Endothelial cell of hepatic sinusoid (primary cell): ENCODE data around the gene ABI3BP.

Experiments
- in situ Hi-C: cut with HindIII; loops from 2 replicates; pipeline ENCODE4 v1.10.0; 2017; ENCODE audit warnings: low sequenced_read_pairs

The ABI3BP gene

DNA sequence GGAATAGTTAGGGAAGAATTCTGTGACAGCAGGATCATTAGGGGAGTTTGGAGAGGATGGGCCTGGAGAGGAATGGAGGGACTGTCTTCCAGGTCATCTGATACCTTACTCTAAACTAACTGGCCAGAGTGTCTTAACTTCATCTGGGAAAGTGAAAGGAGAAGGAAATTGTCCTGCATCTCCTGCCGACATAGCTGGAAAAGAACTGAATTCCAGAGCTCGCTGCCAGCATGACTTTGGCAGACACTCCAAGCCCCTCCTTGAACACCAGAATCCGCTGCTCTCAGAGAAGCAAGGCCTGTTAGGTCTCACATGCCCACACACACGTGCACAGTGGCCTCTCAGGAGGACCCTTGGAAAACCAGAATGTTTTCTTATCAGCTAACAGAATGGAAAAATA is 10.5 kb downstream of the ABI3BP start:
- in situ Hi-C loops, result no loop called here

DNA sequence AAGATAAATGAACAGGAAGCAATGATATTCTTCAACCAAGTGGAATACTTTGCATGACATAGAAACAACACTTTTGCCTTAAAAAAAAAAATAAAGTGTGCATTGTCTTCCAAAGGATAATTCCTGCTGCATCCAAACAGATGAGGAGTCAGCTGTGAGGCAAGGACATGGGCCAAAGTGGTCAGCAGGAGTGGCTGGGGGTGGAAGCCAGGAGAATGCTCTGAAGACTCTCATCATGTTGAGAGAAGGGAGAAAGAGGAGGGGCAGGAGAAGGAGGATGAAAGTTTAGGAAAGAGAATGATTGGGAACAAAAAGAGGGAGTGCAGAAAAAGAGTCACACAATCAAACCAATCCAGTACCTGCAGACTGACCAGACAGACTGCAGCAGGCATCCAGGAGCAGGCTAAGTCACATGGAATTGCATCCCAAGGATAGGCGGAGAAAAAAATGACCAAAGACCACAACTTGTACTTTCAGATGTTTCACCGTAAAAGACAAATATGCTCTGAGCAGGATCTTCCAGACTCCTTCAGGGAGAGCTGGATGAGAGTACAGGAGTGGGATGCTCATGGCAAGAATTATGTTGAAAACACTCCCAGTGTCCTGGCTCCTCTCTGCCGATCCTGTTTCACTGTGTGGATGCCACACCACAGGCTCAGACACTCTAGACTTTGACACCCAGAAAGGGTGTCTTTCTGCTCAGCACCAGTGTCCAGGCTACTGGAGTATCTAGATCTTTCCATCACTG is 11.9 kb downstream of the ABI3BP start:
- in situ Hi-C loops, result no loop called here

DNA sequence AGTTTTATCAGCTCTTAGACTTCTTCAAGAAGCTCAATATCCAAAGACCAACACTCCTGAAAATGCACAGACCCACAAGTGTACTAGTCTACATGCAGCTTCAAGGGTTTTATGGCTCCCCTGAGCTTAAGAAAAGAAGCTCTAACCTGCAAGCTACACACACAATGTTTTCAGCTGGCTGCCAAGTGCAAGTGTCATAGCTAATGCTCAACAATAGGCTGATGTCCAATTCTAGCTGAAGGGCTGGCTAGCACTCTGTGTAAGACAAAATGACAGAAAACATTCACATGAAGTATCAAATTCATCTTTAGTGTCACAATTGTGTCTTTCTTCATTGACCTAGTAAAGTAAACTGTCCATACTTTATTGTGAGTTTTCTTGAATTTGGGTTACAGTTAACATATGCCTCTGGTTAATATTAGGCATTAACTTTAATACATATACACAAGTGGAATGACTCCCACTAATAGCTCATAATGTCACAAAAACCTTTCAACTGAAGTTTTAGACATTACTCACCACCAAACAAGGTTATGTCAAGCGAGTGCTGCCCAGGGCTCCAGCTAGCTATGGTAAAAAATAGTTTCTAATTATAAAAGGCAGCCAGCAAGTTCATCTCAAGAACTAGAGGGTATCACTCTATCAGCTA is 15.1 kb downstream of the ABI3BP start:
- in situ Hi-C loops, result no loop called here

DNA sequence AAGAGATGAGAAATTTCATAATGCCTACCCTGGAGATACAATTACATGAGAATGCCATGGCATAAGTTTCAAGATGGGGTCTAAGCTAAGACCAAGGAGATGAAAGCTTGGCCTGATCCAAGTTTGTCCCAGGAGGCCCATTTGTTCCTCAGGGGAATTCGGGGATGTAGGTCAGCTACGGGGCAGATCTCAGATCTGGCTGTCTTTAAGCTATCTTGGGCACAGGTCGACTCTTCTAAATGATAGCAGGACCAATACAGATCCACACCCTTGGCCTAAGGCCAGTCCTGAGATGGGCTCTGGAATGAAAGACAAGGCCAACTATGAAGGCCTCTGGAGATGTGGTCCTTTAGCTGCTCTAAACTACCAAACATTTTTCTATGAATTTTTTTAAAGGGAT is 16.6 kb downstream of the ABI3BP start:
- in situ Hi-C loops, result no loop called here

DNA sequence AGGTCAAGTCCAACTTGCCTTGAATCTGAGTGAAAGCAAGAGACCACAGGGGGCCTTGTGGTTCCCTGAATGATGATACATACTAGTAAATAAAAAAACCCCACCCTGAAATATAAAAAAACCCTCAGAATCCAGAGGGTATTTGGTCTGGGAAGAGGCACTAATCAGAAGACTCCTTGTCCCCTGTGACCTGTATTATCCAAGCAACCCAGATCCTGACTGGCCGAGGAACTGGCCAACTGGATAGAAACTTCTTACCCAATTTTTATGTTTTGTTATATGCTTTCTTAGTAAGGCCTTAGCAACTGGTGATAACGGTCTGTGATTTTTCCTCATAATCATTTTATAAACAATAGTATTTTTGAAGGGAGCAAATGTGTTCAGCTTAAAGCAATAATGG is 17.5 kb downstream of the ABI3BP start:
- in situ Hi-C loops, result no loop called here

DNA sequence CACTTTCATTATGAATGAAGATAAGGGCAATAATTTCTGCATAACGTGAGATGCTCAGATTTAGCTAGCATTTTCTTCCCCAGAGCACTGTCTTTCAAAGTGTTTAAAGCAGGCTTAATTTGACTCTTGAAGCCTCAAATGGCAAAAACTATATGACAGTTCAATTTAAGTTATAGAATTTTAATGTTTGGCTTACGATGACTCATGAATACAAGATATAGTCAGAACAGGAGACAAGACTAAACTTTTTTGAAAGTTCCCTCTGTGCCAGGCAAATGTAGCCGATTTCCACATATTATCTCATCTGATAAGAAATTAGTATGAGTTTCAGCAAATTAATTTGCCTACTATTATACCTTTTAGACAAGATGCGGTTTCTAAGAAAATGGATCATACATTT is 19.6 kb downstream of the ABI3BP start:
- in situ Hi-C loops, result no loop called here

DNA sequence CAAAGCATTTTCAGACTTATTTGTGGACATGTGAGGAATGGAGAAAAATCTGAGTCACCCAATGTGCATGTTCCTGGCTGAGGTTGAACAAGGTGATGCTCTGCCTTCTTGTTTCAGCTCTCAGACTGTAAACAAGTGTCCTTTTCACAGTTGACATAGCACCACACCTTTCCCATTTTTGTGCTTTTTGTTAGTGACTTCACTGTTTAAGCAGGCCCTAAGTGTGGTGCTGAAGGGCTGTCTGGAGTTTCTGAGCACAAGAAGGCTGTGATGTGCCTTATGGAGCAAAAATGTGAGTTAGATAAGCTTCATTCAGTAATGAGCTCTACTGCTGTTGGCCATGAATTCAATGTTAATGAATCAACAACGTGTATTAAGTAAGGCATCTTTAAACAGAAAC is 20.4 kb downstream of the ABI3BP start:
- in situ Hi-C loops, result no loop called here

DNA sequence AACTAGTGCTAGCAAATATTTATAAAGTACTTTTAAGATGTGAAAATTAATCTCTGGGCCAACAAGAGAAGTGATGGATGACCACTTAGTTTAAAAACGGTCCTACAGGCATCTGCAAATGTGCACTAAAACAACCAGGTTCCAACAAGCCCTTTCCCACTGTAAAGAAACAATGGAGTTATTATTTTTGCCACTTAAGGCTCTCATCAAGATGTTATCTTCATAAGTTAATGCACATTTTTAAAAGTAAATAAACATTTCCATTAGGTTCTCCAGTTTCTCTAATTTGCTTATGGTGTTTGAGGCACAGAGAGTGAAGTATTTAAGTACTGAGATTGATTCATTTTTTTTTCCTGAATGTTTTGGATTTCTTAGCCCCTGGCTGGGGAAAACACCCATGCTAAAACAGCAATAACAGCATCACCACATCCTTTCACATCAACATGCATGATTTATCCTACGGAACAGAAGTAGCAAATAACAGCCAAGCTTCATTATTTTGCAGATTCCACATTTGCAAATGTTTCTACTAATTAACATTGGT is 20.8 kb downstream of the ABI3BP start:
- in situ Hi-C loops, result no loop called here

DNA sequence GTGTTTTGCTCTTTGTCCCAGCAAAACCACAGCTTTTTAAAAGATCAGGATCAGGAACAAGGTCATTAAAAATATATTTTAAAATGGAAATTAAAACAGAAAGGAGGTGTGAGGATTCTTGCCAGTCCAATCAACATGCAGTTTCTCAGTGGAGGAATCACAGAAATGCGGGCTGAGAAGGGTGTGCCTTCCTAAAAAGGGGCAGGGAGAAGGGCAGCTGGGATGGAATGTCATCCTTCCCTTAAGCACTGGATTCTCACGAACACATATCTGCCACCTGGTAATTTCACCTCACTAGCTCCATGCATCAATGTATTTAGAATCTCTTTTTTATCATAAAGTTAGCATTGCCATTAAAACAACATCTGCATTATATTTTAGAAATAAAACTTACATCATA is 21.4 kb downstream of the ABI3BP start:
- in situ Hi-C loops, result no loop called here

DNA sequence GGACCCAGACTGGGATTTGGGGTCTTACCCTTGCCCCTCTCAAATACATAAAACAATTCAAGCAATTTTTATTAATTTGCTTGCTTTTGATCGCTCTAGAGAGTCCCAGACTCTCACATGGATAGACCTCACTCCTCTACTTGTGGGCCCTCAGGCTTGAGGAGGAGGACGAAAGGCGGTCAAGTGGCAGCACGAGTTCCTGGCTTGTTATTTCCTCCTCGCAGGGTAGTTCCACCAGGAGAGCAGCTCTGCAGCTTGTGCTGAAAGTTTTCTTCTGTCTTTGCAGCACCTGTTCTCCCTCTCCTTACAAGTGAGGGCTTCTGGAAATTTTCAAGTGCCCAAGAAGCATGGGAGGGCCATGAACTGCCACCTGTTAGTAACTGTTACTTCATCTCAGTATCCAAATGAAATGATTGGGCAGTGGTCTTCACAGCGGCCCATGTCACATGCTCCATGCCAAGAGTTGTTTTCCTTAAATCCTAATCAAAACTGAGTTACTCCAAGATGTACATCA is 22.7 kb downstream of the ABI3BP start:
- in situ Hi-C loops, result no loop called here

DNA sequence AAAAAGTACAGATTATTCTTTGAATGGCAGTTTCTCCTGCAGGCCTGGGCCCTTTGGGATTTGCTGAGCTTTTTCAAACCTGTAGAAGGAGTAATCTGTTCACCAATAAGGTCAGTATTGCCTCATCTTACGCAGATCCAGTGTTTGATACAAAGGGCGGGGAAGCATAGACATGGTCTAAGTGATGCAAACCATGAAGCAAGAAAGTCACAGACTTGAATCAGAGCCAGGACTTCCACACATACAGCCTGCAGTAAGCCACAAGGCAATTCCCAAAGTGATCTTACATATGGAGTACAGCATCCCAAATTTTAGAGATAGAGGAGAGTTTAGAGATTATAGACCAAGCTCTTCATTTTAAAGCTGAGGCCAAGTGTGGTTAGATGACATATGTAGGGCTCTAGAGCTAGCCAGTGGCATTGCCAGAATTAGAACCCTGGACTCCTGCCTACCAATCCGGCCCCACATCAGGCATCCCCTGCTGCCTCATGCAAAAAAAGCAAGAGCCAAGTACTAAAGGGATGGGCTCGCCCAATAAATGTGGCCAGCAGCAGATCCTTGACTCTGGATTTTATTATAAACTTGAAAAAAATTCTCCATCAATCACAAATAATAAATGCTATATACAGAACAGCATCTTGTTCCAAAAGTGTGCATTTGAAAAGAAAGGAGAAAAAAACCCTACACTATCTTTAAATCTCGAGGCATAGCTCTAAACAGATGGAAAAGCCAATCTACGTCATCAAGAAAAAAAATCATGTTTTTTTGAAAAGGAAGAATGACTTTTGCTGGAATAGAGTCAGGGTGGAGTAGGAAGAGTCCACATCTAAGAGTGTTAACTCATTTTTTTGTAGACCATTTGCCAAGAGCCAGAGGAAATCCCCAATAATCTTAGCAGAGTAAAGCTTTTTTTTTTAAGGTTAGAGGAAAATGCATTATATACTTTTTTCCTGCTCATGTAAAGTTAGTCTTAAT is 24.0 kb downstream of the ABI3BP start:
- in situ Hi-C loops, result no loop called here

DNA sequence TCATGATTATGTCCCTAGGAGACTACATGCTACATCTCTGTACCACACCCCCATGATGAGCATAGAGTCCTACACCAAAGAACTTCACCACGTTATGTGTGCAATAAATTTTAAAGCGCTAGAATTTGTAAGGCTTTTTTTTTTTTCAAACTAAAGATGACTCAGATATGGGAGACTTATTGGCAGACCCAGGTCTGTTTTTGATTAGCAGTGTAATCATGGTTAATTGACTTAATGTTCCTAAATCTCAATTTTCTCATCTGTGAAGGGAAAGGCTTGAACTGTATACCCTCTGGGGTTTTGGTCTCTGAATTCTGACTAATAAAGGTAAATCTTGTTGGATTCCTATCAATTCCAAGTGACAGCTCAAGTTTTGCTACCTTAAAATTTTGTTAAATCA is 26.4 kb downstream of the ABI3BP start:
- in situ Hi-C loops, result no loop called here

DNA sequence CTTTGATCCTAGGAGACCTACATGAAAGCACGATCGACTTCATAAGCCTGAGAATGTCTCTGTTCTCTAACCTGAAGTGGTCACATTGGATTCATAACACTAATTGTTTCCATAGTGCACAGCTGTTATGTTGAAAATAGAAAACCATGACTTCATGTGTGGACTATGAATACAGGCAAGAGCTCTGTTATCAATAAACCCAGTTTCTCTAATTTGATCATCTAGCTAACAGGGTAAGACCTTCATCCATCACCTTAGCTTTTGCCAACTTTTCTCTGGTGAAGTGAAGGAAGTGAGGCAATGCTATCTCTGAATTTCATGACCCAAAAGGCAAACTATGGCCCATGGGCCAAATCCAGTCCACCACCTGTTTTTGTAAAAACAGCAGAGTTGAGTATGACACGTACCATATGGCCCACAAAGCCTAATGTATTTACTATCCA is 27.2 kb downstream of the ABI3BP start:
- in situ Hi-C loops, result no loop called here

DNA sequence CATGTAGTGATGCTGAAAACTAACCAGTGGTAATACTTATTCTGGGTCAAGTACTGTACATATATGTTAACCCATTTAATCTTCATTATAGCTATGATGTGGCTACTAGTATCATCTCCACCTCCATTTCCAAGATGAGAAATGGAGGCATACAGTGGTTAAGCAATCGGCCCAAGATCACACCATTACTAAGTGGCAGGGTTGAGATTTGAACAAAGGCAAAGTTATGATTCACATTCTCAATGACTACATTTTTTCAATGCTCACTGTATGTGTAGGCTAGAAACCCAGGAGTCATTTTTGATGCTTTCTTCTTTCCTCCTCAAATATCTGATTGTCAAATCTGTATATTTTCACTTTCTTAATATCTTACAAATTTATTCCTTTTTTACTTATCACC is 30.2 kb downstream of the ABI3BP start:
- in situ Hi-C loops, result no loop called here

DNA sequence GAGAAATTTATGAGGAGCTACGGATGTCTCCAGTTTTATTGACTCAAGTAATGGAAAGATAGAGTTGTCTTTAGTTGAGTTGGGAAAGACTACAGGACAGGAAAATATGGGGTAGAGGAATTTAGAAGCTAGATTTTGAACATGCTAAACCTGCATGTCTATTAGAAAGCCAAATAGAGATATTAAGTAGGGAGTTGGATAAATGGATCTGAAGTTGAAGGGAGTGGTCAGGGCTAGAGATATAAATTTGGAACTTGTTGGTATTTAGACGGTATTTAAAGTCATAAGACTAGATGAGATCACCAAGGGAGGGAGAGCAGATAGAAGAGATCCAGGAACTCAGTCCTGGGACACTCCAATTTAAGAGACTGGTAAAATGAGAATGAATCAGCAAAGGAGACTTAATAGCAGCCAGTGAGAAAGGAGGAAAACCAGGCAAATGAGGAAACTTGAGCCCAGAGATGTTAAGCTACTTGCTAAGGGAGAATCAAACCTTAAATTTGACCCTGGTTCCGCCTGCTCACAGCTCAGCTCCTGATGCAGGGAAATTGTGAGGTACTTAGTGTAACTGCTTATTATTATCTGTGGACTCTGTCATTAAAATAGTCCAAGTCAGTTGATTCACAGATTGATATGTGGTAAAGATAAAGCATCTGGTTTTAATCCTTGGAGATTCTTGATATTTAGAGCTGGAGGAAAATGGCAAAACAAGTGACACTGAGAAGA is 35.8 kb downstream of the ABI3BP start:
- in situ Hi-C loops, result no loop called here

DNA sequence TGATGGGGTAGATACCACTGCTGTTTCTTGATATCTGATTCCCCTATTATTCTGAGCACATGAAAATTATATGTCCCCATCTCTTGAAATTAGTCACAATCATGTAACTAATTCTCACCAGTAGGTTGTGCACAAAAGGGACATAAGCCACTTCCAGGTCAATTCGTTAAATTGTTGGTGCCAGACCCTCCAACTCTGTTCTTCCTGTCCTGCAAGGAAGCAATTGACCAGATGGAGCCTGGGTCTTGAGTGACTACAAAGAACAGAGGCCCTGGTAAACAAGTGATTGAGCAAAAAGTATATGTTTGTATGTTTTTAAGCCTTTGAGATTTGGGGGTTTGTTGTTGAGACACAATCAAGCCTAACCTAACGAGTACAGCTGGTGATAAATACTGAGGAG is 36.9 kb downstream of the ABI3BP start:
- in situ Hi-C loops, result no loop called here

DNA sequence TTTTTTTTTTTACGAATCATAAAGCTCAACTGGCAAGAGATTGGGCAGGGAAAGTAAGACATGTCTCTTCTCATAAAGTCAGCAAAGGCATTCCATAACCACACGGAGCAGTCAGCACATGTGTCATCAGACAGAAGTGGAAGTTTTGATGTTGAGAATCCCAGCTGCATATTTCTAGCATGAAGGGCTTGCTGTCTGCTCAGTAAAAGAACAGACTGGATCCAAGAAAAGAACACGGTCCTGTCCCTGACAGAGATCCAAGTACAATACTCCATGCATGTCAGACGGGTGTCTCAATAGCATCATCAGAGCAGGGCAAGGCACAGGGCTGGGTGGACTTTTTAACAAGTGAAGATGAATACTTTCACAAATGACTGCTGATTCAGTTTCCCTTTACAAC is 38.2 kb downstream of the ABI3BP start:
- in situ Hi-C loops, result no loop called here

DNA sequence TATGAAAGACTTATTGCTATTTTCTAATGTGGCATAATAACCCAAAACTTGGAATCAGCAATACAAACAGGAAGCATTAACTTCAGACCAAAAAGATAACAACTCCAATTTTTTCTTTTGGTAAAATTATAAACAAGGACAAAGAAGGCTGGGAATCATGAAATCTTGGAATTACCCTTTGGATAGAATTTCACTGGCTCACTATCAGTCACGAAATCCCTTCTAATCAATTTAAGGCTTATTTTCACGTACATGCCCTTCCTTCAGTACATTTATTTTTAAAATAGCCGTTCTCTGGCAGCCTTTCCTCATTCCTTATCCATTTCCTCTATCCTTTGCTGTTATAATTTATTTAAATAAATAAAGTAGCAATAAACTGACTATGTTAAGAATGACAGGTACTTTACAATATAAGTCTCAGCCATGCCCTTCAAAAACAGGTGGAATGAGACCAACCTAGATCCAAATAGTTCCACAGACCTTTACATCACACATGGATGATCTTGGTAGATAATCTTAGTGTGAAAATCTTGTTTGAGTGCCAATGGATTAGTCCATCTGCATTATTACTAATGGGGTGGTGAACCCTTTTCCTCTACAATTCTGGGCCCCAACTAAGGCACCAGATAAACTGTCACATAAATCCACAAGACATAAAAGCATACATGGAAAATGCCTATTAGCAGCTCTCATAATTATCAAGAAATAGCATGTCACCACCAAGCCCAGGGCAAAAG is 38.9 kb downstream of the ABI3BP start:
- in situ Hi-C loops, result no loop called here

DNA sequence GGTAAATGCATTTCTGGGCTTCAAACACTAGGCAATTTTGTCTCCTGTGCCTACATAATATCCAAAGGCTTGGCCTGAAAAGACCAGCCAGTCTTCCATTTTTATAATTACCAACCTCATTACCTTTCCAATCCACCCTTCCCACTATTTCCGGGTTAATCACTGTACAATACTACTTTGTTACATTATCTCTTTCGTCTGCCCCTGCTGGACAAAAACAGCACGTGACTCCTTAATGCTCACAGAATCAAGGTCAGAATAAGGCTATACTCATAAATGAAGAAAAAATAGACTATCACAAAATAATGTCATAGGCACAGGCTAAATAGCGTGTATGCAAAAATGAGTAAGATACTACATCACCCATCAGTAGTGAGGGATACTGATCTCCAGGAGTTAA is 40.1 kb downstream of the ABI3BP start:
- in situ Hi-C loops, result no loop called here

DNA sequence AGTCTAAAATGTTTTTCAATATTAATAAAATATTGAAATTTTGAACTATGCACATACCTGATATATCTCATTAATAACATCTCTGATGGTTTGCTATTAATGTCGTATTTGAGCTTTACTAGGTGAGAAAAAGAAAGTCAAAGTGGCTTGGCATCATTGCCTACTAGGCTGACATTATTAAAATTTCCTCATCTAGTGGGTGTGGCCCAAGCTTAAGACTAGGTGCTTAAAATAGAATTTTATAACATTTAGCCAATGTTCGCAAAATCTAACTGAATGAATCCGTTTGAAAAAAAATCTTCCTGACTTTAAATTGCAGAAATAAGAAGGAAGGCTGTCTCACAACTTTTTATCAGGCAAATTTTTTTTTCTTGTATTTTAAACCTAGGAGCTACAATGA is 46.1 kb downstream of the ABI3BP start:
- in situ Hi-C loops, result no loop called here
